IPS-18a (cell line): ENCODE results near the gene IPCEF1.
"Not testable (repeated sequence)": the region's sequence is repeated elsewhere in the genome, so short reads cannot be mapped to it uniquely, and the experiment has no call there.

Source experiments
- H3K27ac ChIP-seq: one replicate; pipeline ENCODE4 v1.5.1; 2013; ENCODE audit warnings: low read length
- H3K27me3 ChIP-seq: one replicate; pipeline ENCODE4 v1.6.1; 2013; ENCODE audit warnings: mild to moderate bottlenecking, low read length; ENCODE audit not compliant: control insufficient read depth, insufficient read depth
- H3K36me3 ChIP-seq: one replicate; pipeline ENCODE4 v1.6.1; 2013; ENCODE audit warnings: low read depth, low read length; ENCODE audit not compliant: control insufficient read depth
- H3K4me1 ChIP-seq: one replicate; pipeline ENCODE4 v1.6.1; 2013; ENCODE audit warnings: low read depth, low read length; ENCODE audit not compliant: control insufficient read depth
- H3K4me3 ChIP-seq: one replicate; pipeline ENCODE4 v1.5.1; 2013; ENCODE audit warnings: low read length
- H3K9ac ChIP-seq: one replicate; pipeline ENCODE4 v1.6.1; 2013; ENCODE audit warnings: mild to moderate bottlenecking, low read length, moderate library complexity
- H3K9me3 ChIP-seq: one replicate; pipeline ENCODE4 v1.6.1; 2013; ENCODE audit warnings: low read depth, low read length; ENCODE audit not compliant: control insufficient read depth

IPCEF1 gene

DNA sequence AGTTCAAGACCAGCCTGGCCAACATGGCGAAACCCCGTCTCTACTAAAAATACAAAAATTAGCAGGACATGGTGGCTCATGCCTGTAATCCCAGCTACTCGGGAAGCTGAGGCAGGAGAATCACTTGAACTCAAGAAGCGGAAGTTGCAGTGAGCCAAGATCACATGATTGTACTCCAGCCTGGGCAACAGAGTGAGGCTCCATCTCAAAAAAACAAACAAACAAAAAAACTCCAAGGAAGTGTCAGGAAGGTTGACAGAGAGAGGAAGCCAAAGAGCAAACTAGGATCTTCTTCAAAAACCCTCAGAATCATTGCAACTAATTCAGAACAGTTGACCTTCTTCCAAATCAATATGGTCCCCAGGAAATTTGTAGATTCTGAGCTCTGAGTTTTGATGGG lies 154.9 kb downstream of the IPCEF1 start:
- H3K4me3 ChIP-seq, H3K9me3 ChIP-seq, H3K36me3 ChIP-seq, H3K27me3 ChIP-seq, H3K27ac ChIP-seq, H3K9ac ChIP-seq, H3K4me1 ChIP-seq: not testable (repeated sequence)

DNA sequence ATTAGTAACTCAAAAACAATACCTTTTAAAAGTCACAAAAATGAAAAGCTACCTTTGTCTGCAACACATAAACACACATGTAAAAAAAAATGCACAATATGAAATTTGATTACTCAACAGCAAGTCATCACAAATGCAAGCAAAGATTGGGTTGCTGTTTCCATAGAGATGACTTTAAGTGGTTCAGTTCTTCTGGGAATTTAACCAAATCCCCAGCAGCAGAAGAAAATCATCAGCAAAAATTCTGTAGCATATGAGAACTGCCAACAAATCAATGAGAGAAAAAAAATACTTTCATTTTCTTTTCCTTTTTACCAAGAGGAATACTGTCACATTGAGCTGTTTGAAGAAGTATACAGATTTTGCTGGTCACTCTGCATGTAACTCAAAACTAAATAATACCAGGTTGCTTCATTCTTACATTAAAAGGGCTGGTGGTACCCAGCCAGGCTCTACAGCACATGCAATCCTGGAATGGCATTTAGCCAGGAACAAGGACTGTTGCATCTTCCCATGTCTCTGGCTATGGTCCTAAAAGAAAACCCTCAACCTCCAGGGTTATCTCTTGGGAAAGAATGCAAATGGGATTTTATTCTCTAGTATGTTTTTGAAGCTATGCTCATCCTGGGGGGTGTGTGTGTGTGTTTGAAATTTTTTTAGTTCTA lies 159.3 kb downstream of the IPCEF1 start:
- no peak overlapping the region for H3K27ac ChIP-seq
- H3K36me3 ChIP-seq, result no peaks in the 10 kb centered on the region
- no peak overlapping the region for H3K4me3 ChIP-seq
- H3K9me3 ChIP-seq, result no peaks in the 10 kb centered on the region
- H3K4me1 ChIP-seq, result no peaks in the 10 kb centered on the region
- H3K27me3 ChIP-seq, result no peaks in the 10 kb centered on the region
- H3K9ac ChIP-seq, result no peak overlapping the region

DNA sequence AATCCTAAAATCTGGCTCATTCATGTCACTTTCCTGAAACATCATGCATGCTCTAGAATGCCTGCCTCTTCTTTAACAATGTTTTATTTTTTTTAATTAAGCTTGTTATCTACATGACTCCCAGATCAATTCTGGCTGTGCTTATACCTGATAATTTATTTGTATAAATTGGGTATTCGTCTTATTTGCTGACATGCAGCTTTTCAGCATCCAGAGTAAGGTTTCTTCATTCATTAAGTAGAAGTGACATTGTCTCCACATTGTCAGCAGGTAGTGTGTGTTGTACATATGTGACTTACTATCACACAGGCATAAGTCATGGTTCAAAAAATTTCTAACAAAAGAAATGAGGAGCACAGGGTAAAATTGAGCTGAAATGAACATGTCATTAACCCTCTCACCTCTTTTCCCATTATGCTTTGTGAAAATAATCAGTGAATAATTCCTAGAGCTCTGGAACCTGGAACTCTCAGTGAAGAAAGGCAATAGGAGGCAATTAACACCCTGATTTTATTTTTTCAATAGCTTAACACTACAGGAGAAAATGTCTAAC lies 160.2 kb downstream of the IPCEF1 start:
- no peaks in the 10 kb centered on the region for H3K27me3 ChIP-seq
- H3K4me3 ChIP-seq, result no peak overlapping the region
- H3K36me3 ChIP-seq, result no peaks in the 10 kb centered on the region
- no peak overlapping the region for H3K9ac ChIP-seq
- no peaks in the 10 kb centered on the region for H3K9me3 ChIP-seq
- H3K27ac ChIP-seq, result no peak overlapping the region
- no peaks in the 10 kb centered on the region for H3K4me1 ChIP-seq

DNA sequence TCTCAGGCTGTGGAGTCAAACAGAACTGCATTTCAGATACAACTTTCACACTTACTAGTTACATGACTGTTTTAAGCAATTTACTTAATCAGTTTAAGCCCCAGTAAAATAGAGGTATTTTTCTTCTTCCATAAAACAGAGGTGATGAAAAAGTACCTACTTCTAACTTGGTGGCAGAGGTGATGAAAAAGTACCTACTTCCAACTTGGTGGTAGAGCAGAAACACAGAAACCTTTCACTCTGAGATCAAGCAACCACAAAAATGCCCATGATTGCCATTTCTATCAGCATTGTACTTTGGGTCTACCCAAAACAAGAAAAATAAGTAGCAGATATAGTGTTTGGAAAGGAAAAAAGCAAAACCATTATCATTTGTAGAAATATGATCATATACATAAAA lies 168.9 kb downstream of the IPCEF1 start:
- Histone ChIP-seq H3K27me3 (no peaks in the 10 kb centered on the region), H3K36me3 (no peaks in the 10 kb centered on the region), H3K9me3 (no peaks in the 10 kb centered on the region), H3K4me3 (no peak overlapping the region), H3K9ac (no peak overlapping the region), H3K27ac (no peak overlapping the region), H3K4me1 (no peaks in the 10 kb centered on the region)

DNA sequence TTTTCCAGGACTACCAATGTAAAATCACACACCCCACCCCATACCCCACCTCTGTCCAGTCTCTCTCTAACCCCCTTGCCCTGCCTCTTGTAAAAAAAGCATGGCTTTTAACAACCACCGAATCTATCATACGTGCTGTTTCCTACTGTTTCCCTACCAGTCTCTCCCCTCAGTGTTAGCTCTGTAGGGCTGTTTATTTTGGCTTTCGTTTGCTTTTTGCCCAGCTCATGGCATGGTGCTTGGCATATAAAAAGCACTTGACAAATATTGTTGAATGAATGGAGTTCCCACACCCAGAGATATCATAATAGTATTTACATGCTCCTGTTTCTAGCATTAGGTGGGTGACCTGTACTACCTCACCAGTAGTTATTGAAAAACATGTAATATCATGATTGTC lies 169.4 kb downstream of the IPCEF1 start:
- no peaks in the 10 kb centered on the region for H3K36me3 ChIP-seq
- H3K27me3 ChIP-seq, result no peaks in the 10 kb centered on the region
- no peak overlapping the region for H3K27ac ChIP-seq
- no peak overlapping the region for H3K4me3 ChIP-seq
- H3K4me1 ChIP-seq, result no peaks in the 10 kb centered on the region
- no peaks in the 10 kb centered on the region for H3K9me3 ChIP-seq
- H3K9ac ChIP-seq, result no peak overlapping the region

DNA sequence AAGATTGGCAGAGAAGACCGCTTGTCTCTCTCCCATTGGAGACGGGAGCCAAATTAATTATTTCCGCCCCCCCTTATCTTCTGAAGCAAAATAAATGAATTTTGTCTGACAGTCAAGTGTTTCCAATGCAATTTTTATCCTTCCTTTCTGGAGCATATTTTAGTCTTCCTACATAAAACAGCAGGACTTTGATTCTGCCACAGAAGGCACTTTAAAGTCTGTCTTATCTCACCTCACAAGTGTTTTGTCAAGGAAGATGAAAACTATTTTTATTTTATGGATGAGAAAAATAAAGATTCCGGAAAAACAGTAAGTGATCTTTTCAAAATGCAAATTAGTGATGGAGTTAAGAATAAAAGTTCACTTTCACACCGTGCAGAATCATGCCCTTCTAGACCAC lies 177.2 kb downstream of the IPCEF1 start:
- no peaks in the 10 kb centered on the region for H3K36me3 ChIP-seq
- H3K27me3 ChIP-seq, result no peaks in the 10 kb centered on the region
- H3K9ac ChIP-seq, result no peak overlapping the region
- no peaks in the 10 kb centered on the region for H3K9me3 ChIP-seq
- H3K4me3 ChIP-seq, result no peak overlapping the region
- H3K27ac ChIP-seq, result no peak overlapping the region
- no peaks in the 10 kb centered on the region for H3K4me1 ChIP-seq

DNA sequence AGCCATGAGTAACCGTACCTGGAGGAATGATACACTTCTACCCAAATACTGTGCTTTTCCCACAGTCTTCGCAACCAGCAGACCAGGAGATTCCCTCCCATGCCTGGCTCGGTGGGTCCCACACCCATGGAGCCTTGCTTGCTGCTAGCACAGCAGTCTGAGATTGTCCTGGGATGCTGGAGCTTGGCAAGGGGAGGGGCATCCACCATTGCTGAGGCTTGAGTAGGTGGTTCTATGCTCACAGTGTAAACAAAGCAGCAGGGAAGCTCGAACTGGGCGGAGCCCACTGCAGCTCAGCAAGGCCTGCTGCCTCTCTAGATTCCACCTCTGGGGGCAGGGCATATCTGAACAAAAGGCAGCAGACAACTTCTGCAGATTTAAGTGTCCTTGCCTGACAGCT lies 184.2 kb downstream of the IPCEF1 start:
- H3K4me3 ChIP-seq, H3K27ac ChIP-seq, H3K36me3 ChIP-seq, H3K9me3 ChIP-seq, H3K27me3 ChIP-seq, H3K9ac ChIP-seq, H3K4me1 ChIP-seq: not testable (repeated sequence)

DNA sequence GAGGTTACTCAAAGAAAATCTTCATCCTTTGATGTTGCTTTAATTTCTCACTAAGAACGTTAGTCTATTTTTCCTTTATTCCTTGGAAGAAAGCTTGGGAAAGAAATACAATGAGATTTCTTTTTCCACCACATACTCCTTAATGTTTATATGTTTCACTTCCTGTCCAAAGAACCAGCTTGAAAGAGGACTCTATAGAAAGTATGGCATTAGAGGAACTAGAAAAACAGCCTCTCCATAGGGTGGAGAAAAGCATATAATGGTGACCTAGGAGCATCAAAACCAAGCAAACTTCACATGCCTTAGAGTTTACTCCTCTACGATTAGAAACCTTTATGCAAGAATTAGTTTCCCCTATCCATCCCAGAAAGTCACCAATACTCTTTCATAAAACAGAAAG lies 186.5 kb downstream of the IPCEF1 start:
- no peaks in the 10 kb centered on the region for H3K36me3 ChIP-seq
- H3K27me3 ChIP-seq, result no peaks in the 10 kb centered on the region
- H3K9ac ChIP-seq, result no peak overlapping the region
- no peak overlapping the region for H3K27ac ChIP-seq
- H3K4me3 ChIP-seq, result no peak overlapping the region
- no peaks in the 10 kb centered on the region for H3K4me1 ChIP-seq
- H3K9me3 ChIP-seq, result no peaks in the 10 kb centered on the region

DNA sequence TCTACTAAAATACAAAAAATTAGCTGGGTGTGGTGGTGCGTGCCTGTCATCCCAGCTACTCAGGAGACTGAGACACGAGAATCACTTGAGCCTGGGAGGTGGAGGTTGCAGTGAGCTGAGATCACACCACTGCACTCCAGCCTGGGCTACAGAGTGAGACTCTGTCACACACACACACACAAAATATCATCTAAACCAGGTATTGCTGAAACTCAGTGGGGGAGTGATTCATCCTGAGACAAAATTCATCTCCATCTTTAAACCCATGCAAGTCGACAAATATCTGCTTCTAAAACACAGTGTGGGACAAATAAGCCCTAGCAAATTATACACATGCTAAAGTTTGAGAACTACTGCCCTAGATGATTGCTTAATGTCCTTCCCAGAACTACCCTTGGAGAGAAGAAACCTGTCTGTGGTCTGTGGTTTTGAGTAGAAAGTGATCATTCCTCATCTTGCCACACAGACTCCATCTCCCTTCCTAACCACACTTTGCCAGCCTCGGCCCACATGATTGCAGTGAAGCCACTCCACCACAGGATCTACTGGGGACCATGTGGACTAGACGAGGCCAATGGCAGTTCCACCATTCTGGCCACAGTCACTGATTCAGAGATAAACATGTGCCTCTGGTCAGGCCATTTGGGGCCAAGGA lies 187.3 kb downstream of the IPCEF1 start:
- no peaks in the 10 kb centered on the region for H3K9me3 ChIP-seq
- H3K27ac ChIP-seq, result no peak overlapping the region
- no peaks in the 10 kb centered on the region for H3K27me3 ChIP-seq
- H3K4me3 ChIP-seq, result no peak overlapping the region
- no peaks in the 10 kb centered on the region for H3K4me1 ChIP-seq
- no peaks in the 10 kb centered on the region for H3K36me3 ChIP-seq
- H3K9ac ChIP-seq, result no peak overlapping the region

DNA sequence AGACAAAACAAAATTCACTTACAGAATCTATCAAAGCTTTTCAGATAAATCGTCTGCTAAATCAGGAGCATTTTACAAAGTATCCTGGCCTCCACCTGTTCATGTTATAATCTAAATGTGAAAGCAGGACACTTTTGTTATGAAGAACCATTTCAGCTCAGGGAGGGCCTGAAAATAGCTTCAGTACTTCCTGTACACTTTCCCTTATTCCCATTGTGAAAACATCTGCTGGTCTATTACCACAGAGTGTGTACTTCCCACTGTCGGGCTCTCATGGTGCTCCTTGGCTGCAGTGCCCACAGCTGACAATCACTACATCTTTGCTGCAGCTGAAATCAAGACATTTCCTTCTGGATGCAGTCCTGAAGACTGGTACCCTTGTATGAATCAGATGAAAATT lies 189.5 kb downstream of the IPCEF1 start:
- H3K27me3 ChIP-seq, result no peaks in the 10 kb centered on the region
- H3K4me1 ChIP-seq, result no peaks in the 10 kb centered on the region
- no peak overlapping the region for H3K27ac ChIP-seq
- H3K9me3 ChIP-seq, result no peaks in the 10 kb centered on the region
- no peak overlapping the region for H3K9ac ChIP-seq
- H3K36me3 ChIP-seq, result no peaks in the 10 kb centered on the region
- H3K4me3 ChIP-seq, result no peak overlapping the region

DNA sequence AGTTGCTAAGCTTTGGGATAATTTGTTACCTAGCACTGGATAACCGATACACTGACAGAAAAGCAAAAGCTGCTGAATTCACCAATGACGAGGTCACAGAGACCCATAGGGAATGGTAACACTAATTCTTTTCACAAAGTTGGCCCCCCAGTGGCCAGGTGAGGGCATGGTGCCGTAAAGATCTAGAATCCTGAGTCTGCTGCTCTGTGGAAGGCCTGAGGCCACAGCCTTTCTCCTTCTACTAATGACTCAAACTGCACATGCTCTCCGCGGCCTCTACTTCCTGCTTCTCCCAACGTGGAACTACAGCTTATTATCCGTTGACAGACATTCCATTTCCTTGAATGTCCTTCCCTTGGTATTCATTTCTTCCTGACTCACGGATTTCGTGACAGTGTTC lies 190.5 kb downstream of the IPCEF1 start:
- no peak overlapping the region for H3K4me3 ChIP-seq
- H3K4me1 ChIP-seq, result no peaks in the 10 kb centered on the region
- H3K36me3 ChIP-seq, result no peaks in the 10 kb centered on the region
- H3K27ac ChIP-seq, result no peak overlapping the region
- no peaks in the 10 kb centered on the region for H3K27me3 ChIP-seq
- no peak overlapping the region for H3K9ac ChIP-seq
- H3K9me3 ChIP-seq, result no peaks in the 10 kb centered on the region

DNA sequence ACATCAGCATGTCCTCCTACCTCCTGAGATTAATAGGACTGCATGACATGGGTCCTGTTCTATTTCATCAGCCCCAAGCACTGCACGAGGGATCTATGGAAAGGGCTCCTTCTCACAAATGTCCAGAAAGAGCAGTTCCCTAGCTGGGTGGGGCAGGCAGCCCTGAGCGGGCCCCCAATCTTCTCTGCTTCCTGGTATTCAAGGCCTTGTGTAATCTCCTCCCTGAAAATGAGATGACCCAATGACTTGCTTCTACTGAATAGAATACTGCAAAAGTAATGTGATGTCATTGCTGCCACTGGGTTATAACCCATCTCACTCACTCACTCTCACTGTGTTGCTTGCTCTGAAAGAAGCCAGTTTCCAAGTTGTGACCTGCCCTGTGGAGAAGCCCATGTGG lies 191.1 kb downstream of the IPCEF1 start:
- no peak overlapping the region for H3K4me3 ChIP-seq
- H3K9ac ChIP-seq, result no peak overlapping the region
- no peaks in the 10 kb centered on the region for H3K9me3 ChIP-seq
- H3K4me1 ChIP-seq, result no peaks in the 10 kb centered on the region
- no peak overlapping the region for H3K27ac ChIP-seq
- no peaks in the 10 kb centered on the region for H3K27me3 ChIP-seq
- no peaks in the 10 kb centered on the region for H3K36me3 ChIP-seq
